ENCODE results near the gene RASSF7. TPM values are rescaled to one million over a fixed set of nuclear protein-coding genes. Genes with fewer than 3 reads are reported as not detected.
"Not testable (repeated sequence)": the region's sequence is repeated elsewhere in the genome, so short reads cannot be mapped to it uniquely, and the experiment has no call there.

RASSF7 gene
- total RNA-seq, 1 donor from 2014 or later = 21.3 TPM

- DNase-seq = no peak
These were observed 7.0 kb downstream of the RASSF7 start for GRCh38 chr11:567629-568292.

- peak; percentile 90 for DNase-seq
These were observed 7.8 kb downstream of the RASSF7 start for GRCh38 chr11:568306-569157.

GRCh38 chr11:569158-569885 is 8.6 kb downstream of the RASSF7 start:
- no peak for DNase-seq

GRCh38 chr11:571802-572185 is 11.0 kb downstream of the RASSF7 start:
- DNase-seq = no peak

GRCh38 chr11:573146-573759 is 12.5 kb downstream of the RASSF7 start:
- no peak for DNase-seq

- DNase-seq = not testable (repeated sequence)
These were observed 13.3 kb downstream of the RASSF7 start for GRCh38 chr11:574031-574570.

GRCh38 chr11:574632-575312 is 14.0 kb downstream of the RASSF7 start:
- DNase-seq = peak; percentile 25

- DNase-seq = no peak
These were observed 14.7 kb downstream of the RASSF7 start for GRCh38 chr11:575313-575995.

- DNase-seq = peak; percentile 96
These were observed 15.4 kb downstream of the RASSF7 start, which contains the start of gene PHRF1 for GRCh38 chr11:575996-576768. Gene PHRF1 (plus strand): TSS chr11:576470. CDS start chr11:581513, 5,043 bp downstream.

- DNase-seq = peak; percentile 27
These were observed 16.2 kb downstream of the RASSF7 start for GRCh38 chr11:576811-577610.

GRCh38 chr11:577611-577894 is 16.8 kb downstream of the RASSF7 start:
- no peak for DNase-seq

- DNase-seq = no peak
These were observed 17.7 kb downstream of the RASSF7 start for GRCh38 chr11:578276-579035.

GRCh38 chr11:579830-580601 is 19.2 kb downstream of the RASSF7 start:
- DNase-seq = no peak

GRCh38 chr11:581342-581741 is 20.6 kb downstream of the RASSF7 start:
- no peak for DNase-seq

- DNase-seq = no peak
These were observed 21.0 kb downstream of the RASSF7 start for GRCh38 chr11:581752-582151.

GRCh38 chr11:584287-584686 is 23.5 kb downstream of the RASSF7 start:
- DNase-seq = no peak

- no peak for DNase-seq
These were observed 25.9 kb downstream of the RASSF7 start for GRCh38 chr11:586376-587316.

Measured in dermis blood vessel endothelial cell (primary cell).